B cell (primary cell): ENCODE data around the gene MRPL33. TPM values are rescaled to one million over a fixed set of nuclear protein-coding genes. Genes with fewer than 3 reads are reported as not detected.
"Not testable (repeated sequence)": the region's sequence is repeated elsewhere in the genome, so short reads cannot be mapped to it uniquely, and the experiment has no call there.

ENCODE experiments used
- ATAC-seq: fragments of 200-7000 bp; cut with Tn5 transposase; one replicate; pipeline ENCODE4 v1.10.0; 2021; ENCODE audit warnings: low read depth, mild to moderate bottlenecking, moderate number of reproducible peaks, moderate library complexity
- CTCF ChIA-PET: fragments of 350-600 bp; sonication (Branson Sonifier 250); formaldehyde crosslinking; loops from one replicate; lab custom pipeline; 2021; ENCODE audit warnings: antibody characterized with exemption, inconsistent platforms; lab: Charles Lee
- POLR2A ChIA-PET: fragments of 350-600 bp; sonication (Branson Sonifier 250); formaldehyde crosslinking; loops from one replicate; lab custom pipeline; 2021; ENCODE audit warnings: antibody characterized with exemption; lab: Charles Lee
- DNase-seq: peaks from one replicate; pipeline ENCODE4 v3.0.0; 2013
- H2AFZ ChIP-seq: 2 replicates; pipeline ENCODE4 v1.6.1; 2012; ENCODE audit warnings: mild to moderate bottlenecking, low read depth, low read length; ENCODE audit not compliant: insufficient read depth, poor library complexity, severe bottlenecking
- H3K27ac ChIP-seq, 2 donors: 1 replicate in 1 of 2; 2 replicates in 1 of 2; pipeline ENCODE4 v1.5.1; 2012 to 2013; ENCODE audit warnings: low read length in 2 of 2, mild to moderate bottlenecking in 2 of 2, moderate library complexity in 1 of 2
- H3K27me3 ChIP-seq, 4 experiments: fragments of 200-600 bp in 1 of 4; sonication (generic) in 1 of 4; replicated peaks in 1 of 4; 1 replicate in 2 of 4; 2 replicates in 2 of 4; pipeline versions ENCODE4 v1.6.1 to v1.7.0; 2013 to 2016; ENCODE audit warnings: low read length in 3 of 4, mild to moderate bottlenecking in 2 of 4, mixed read lengths in 1 of 4, moderate library complexity in 1 of 4; ENCODE audit not compliant: insufficient read depth in 4 of 4, control insufficient read depth in 3 of 4; ENCODE audit errors: control extremely low read depth in 1 of 4
- H3K36me3 ChIP-seq, 2 experiments: replicated peaks in 1 of 2; 1 replicate in 1 of 2; 2 replicates in 1 of 2; pipeline versions ENCODE4 v1.6.1 to v1.7.1; 2013; ENCODE audit warnings: low read length in 1 of 2; ENCODE audit not compliant: insufficient read depth in 2 of 2, control insufficient read depth in 1 of 2; ENCODE audit errors: control extremely low read depth in 1 of 2, extremely low read depth in 1 of 2
- H3K4me1 ChIP-seq, 2 donors: fragments of 200-600 bp in 1 of 2; sonication (generic) in 1 of 2; 1 replicate in 1 of 2; 2 replicates in 1 of 2; pipeline versions ENCODE4 v1.5.1 to v1.6.1; 2013 to 2017; ENCODE audit warnings: low read length in 2 of 2; ENCODE audit not compliant: control insufficient read depth in 2 of 2, insufficient read depth in 2 of 2
- H3K4me2 ChIP-seq: replicated peaks from 2 replicates; pipeline ENCODE3; 2012; ENCODE audit warnings: mild to moderate bottlenecking, low read depth, low read length; ENCODE audit not compliant: poor library complexity, severe bottlenecking
- H3K4me3 ChIP-seq, 5 experiments: fragments of 200-600 bp in 1 of 5; sonication (generic) in 1 of 5; 1 replicate in 3 of 5; 2 replicates in 2 of 5; pipeline versions ENCODE4 v1.5.1 to v1.7.0; 2011 to 2016; ENCODE audit warnings: low read length in 4 of 5, mild to moderate bottlenecking in 4 of 5, low read depth in 2 of 5, control low read depth in 1 of 5, moderate library complexity in 1 of 5; ENCODE audit not compliant: insufficient read depth in 1 of 5; ENCODE audit errors: control extremely low read depth in 1 of 5, extremely low read depth in 1 of 5
- H3K79me2 ChIP-seq: fragments of 200-600 bp; sonication (generic); one replicate; pipeline ENCODE4 v1.6.0; 2016; ENCODE audit warnings: low read length; ENCODE audit not compliant: control insufficient read depth, insufficient read depth
- H3K9ac ChIP-seq: fragments of 200-600 bp; sonication (generic); 2 replicates; pipeline ENCODE4 v1.6.1; 2017; ENCODE audit warnings: mild to moderate bottlenecking, low read length, moderate library complexity
- H3K9me3 ChIP-seq, 3 donors: one replicate each; pipeline versions ENCODE4 v1.6.1 to v1.7.1; 2013; ENCODE audit warnings: low read length in 2 of 3; ENCODE audit not compliant: control insufficient read depth in 2 of 3, insufficient read depth in 1 of 3; ENCODE audit errors: control extremely low read depth in 1 of 3
- H4K20me1 ChIP-seq: 2 replicates; pipeline ENCODE4 v1.6.0; 2012; ENCODE audit warnings: mild to moderate bottlenecking, low read length; ENCODE audit not compliant: insufficient read depth, control insufficient read depth, poor library complexity, severe bottlenecking
- H3K27ac Mint-ChIP-seq: one replicate; pipeline ENCODE4 v1.8.0; 2021; ENCODE audit warnings: mixed read lengths
- H3K27me3 Mint-ChIP-seq: one replicate; pipeline ENCODE4 v1.8.0; 2021; ENCODE audit warnings: mixed read lengths
- H3K4me1 Mint-ChIP-seq: one replicate; pipeline ENCODE4 v1.8.0; 2021; ENCODE audit warnings: mixed read lengths
- H3K4me3 Mint-ChIP-seq: one replicate; pipeline ENCODE4 v1.8.0; 2021; ENCODE audit warnings: mixed read lengths
- H3K9me3 Mint-ChIP-seq: one replicate; pipeline ENCODE4 v1.8.0; 2022; ENCODE audit warnings: mixed read lengths; ENCODE audit not compliant: insufficient read depth
- EZH2 ChIP-seq: IDR thresholded peaks from 2 replicates; pipeline ENCODE4 v1.6.1; 2012; ENCODE audit warnings: borderline replicate concordance, low read depth, mild to moderate bottlenecking, moderate library complexity, low read length; ENCODE audit not compliant: insufficient read depth, poor library complexity, severe bottlenecking
- WGBS: methylation state at CpG from one replicate; pipeline ENCODE4 v1.1.5; 2013; ENCODE audit warnings: missing lambda C conversion rate; ENCODE audit not compliant: insufficient coverage; 5-methylcytosine and 5-hydroxymethylcytosine counted together
- intact Hi-C: fragments of 100-400 bp; cut with micrococcal nuclease; formaldehyde crosslinking; loops from one replicate; pipeline ENCODE4 v1.10.0; 2022
- polyA plus RNA-seq: library from polyadenylated mRNA; depleted of rRNA; stranded (reverse); fragments of >200 nt; gene quantifications from 2 replicates; pipeline ENCODE4 v1.2.3, GENCODE V29; 2012
- total RNA-seq, 2 donors: library from RNA; stranded (reverse); fragments of 120-200 nt in 1 of 2; gene quantifications; 1 replicate in 1 of 2; 2 replicates in 1 of 2; pipeline versions ENCODE4 v1.2.3 to v1.2.4, GENCODE V29; 2013 to 2022
- TF ChIP-seq, protein P1 (sequence below): fragments of 200-600 bp; IDR thresholded peaks from one replicate; pipeline ENCODE4 v1.8.0; 2022; ENCODE audit warnings: antibody characterized with exemption, mild to moderate bottlenecking

Gene MRPL33
- total and polyA plus RNA-seq, 2 donors (not counting 1 experiment from before 2014, with no cell fraction given): 14.4 to 26.5 TPM

GRCh38 chr2:27742571-27742970 lies 28.9 kb upstream of the MRPL33 start:
- Histone ChIP-seq H4K20me1 (no peaks in the 10 kb centered on the region), H3K4me3 (no peak overlapping the region), H3K4me1 (no peaks in the 10 kb centered on the region), H3K27me3 (peaks cover 0 to 7% (median 2%) of the 10 kb centered on the region in 4 experiments), H2AFZ (no peak overlapping the region), H3K27ac (no peak overlapping the region), H3K9me3 (peaks cover 0 to 9% (median 3%) of the 10 kb centered on the region in 3 donors), H3K4me2 (no peak overlapping the region), H3K36me3 (no peaks in the 10 kb centered on the region), H3K79me2 (no peaks in the 10 kb centered on the region), H3K9ac (no peak overlapping the region)
- 98% methylated on average over 9 of the region's 9 CpGs for WGBS
- CTCF ChIA-PET: no interaction called here
- H3K4me1 Mint-ChIP-seq: no peaks in the 10 kb centered on the region
- DNase-seq (no peak), ATAC-seq (no peak)
- peaks cover 14% of the 10 kb centered on the region for H3K27me3 Mint-ChIP-seq
- POLR2A ChIA-PET: no interaction called here
- H3K27ac Mint-ChIP-seq: no peak overlapping the region
- TF ChIP-seq, protein P1, sequence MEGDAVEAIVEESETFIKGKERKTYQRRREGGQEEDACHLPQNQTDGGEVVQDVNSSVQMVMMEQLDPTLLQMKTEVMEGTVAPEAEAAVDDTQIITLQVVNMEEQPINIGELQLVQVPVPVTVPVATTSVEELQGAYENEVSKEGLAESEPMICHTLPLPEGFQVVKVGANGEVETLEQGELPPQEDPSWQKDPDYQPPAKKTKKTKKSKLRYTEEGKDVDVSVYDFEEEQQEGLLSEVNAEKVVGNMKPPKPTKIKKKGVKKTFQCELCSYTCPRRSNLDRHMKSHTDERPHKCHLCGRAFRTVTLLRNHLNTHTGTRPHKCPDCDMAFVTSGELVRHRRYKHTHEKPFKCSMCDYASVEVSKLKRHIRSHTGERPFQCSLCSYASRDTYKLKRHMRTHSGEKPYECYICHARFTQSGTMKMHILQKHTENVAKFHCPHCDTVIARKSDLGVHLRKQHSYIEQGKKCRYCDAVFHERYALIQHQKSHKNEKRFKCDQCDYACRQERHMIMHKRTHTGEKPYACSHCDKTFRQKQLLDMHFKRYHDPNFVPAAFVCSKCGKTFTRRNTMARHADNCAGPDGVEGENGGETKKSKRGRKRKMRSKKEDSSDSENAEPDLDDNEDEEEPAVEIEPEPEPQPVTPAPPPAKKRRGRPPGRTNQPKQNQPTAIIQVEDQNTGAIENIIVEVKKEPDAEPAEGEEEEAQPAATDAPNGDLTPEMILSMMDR: no peak
- TF ChIP-seq EZH2: no peak
- intact Hi-C loops: no loop called here
- H3K4me3 Mint-ChIP-seq: no peak overlapping the region
- no peaks in the 10 kb centered on the region for H3K9me3 Mint-ChIP-seq

DNA sequence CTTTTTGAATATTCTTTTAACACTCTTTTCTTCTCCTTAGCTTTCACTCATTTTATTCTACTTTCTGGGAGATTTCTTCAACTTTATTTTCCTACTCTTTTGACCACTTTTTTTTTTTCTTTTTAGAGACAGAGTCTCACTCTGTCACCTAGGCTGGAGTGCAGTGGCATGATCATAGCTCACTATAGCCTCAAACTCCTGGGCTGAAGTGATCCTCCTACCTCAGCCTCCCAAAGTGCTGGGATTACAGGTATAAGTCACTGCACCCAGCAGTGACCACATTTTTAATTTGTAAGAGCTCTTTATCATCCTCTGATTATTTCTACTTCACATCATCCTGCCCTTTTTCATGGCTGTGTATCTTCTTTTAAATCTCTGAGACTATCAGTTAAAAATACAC lies 26.0 kb upstream of the MRPL33 start:
- H3K9me3 Mint-ChIP-seq, H3K27ac Mint-ChIP-seq, H4K20me1 ChIP-seq, POLR2A ChIA-PET, H3K9ac ChIP-seq, H3K27ac ChIP-seq, H3K4me3 ChIP-seq, H3K4me2 ChIP-seq, H3K36me3 ChIP-seq, CTCF ChIA-PET, H3K4me1 Mint-ChIP-seq, H3K79me2 ChIP-seq, ATAC-seq, H3K4me3 Mint-ChIP-seq, DNase-seq, H3K27me3 ChIP-seq, H3K4me1 ChIP-seq, H2AFZ ChIP-seq, intact Hi-C loops, H3K9me3 ChIP-seq: not testable (repeated sequence)
- peaks cover 21% of the 10 kb centered on the region for H3K27me3 Mint-ChIP-seq
